ENCODE data around the gene SOX2. TPM values are rescaled to one million over a fixed set of nuclear protein-coding genes. Genes with fewer than 3 reads are reported as not detected.

Gene SOX2
- total and polyA plus RNA-seq, 2 of the 13 experiments (the other 11 are each of a cell fraction or from before 2014, with no cell fraction given), result not detected

- Histone ChIP-seq H3K4me1 (ENCODE audit: insufficient read depth, low read length) (no peaks in the 10 kb centered on the region), H3K9ac (ENCODE audit: insufficient read depth, low read depth, low read length) (no peak overlapping the region), H3K9me3 (ENCODE audit: low read length) (no peaks in the 10 kb centered on the region), H3K4me2 (ENCODE audit: low read depth, low read length) (no peak overlapping the region), H4K20me1 (ENCODE audit: insufficient read depth, low read length) (no peaks in the 10 kb centered on the region), H3K36me3 (replicated peaks in 1 of 2; ENCODE audit: control insufficient read depth in 1 of 2, insufficient read depth in 2 of 2, low read length in 2 of 2) (no peaks in the 10 kb centered on the region), H3K79me2 (ENCODE audit: insufficient read depth, low read length) (no peaks in the 10 kb centered on the region), H3K27ac (ENCODE audit: extremely low read length, insufficient read depth, low read length) (no peak overlapping the region), H3K4me3 (replicated peaks in 1 of 3; ENCODE audit: insufficient read depth in 1 of 3, low read depth in 2 of 3, low read length in 3 of 3) (no peak overlapping the region), H2AFZ (ENCODE audit: low read length) (no peak overlapping the region), H3K27me3 (ENCODE audit: control insufficient read depth in 1 of 2, insufficient read depth in 2 of 2, low read length in 2 of 2) (peaks cover 0 to 51% of the 10 kb centered on the region in 2 experiments; a peak in 3 of 5 replicates)
- ChIA-PET CTCF (ENCODE audit: low intra/inter-chr PET ratio, low total read pairs) (no interaction called here), POLR2A (no interaction called here)
- TF ChIP-seq EHMT2 (IDR thresholded peaks at IDR 0.05; ENCODE audit: borderline replicate concordance, low read depth, low read length), result no peak
- TF ChIP-seq GLMP (CRISPR knock-in tag; IDR thresholded peaks at IDR 0.05; ENCODE audit: borderline replicate concordance), result no peak
- no peak for TF ChIP-seq DMAP1 (CRISPR knock-in tag; IDR thresholded peaks at IDR 0.05)
- no peak for TF ChIP-seq PHF8 (CRISPR knock-in tag; IDR thresholded peaks at IDR 0.05)
- TF ChIP-seq POLR2AphosphoS2 (IDR thresholded peaks at IDR 0.05; ENCODE audit: low read depth, low read length), result no peak
- TF ChIP-seq RELA (CRISPR knock-in tag; IDR thresholded peaks at IDR 0.05), result no peak
- TF ChIP-seq GATA4 (IDR thresholded peaks at IDR 0.05; ENCODE audit: borderline replicate concordance, low read depth), result no peak
- no peak for TF ChIP-seq SMC3 (IDR thresholded peaks at IDR 0.05; ENCODE audit: low read length)
- no peak for TF ChIP-seq CERS6 (CRISPR knock-in tag; IDR thresholded peaks at IDR 0.05)
- TF ChIP-seq SOX6 (IDR thresholded peaks at IDR 0.05), result no peak
- no peak for TF ChIP-seq SOX6 (CRISPR knock-in tag; IDR thresholded peaks at IDR 0.05)
- TF ChIP-seq SMARCE1 (IDR thresholded peaks at IDR 0.05; ENCODE audit: borderline replicate concordance), result no peak
- TF ChIP-seq ESRRA (CRISPR knock-in tag; IDR thresholded peaks at IDR 0.05; ENCODE audit: low read depth), result no peak
- no peak for TF ChIP-seq ZNF574 (CRISPR knock-in tag; IDR thresholded peaks at IDR 0.05)
- in situ Hi-C loops (cut with HindIII; ENCODE audit: extremely low pct_ligation_motif_present, low pct_unique_long_range_greater_than_20kb) (loop anchor here (25.0 kb wide), 1 partner anchor 769 kb away; no protein-coding TSS in a partner anchor), intact Hi-C loops (cut with micrococcal nuclease; ENCODE audit: unreplicated experiment) (no loop called here)
- no TSS peak for BruUV-seq (replicated peaks)
- 6% methylated on average over 3 of the region's 3 CpGs for whole genome bisulfite sequencing (ENCODE audit: low lambda C conversion rate)
- no peak for FAIRE-seq
- no peak for ATAC-seq
- no peak for DNase-seq (ENCODE audit: low spot score)
Observed at GRCh38 chr3:181718369-181718768, 6.6 kb downstream of the SOX2 start.
